Activated CD8-positive, alpha-beta T cell treated with anti-CD3 and anti-CD28 coated beads for 36 hours (primary cell): ENCODE data around the gene PRCD. TPM values are rescaled to one million over a fixed set of nuclear protein-coding genes. Genes with fewer than 3 reads are reported as not detected.
"Not testable (repeated sequence)": the region's sequence is repeated elsewhere in the genome, so short reads cannot be mapped to it uniquely, and the experiment has no call there.

ENCODE experiments used
- ATAC-seq: fragments of 200-7000 bp; cut with Tn5 transposase; one replicate; pipeline ENCODE4 v1.10.0; 2021; ENCODE audit warnings: mild to moderate bottlenecking, moderate library complexity
- CTCF ChIA-PET: fragments of 350-600 bp; sonication (Branson Sonifier 250); formaldehyde crosslinking; loops from one replicate; lab custom pipeline; 2021; ENCODE audit warnings: antibody characterized with exemption; lab: Charles Lee
- POLR2A ChIA-PET: fragments of 350-600 bp; sonication (Branson Sonifier 250); formaldehyde crosslinking; loops from one replicate; lab custom pipeline; 2021; ENCODE audit warnings: antibody characterized with exemption; lab: Charles Lee
- DNase-seq: peaks from one replicate; pipeline ENCODE4 v3.0.0-alpha.2; 2020
- H3K27ac Mint-ChIP-seq: one replicate; pipeline ENCODE4 v1.8.0; 2021; ENCODE audit warnings: mild to moderate bottlenecking, mixed read lengths
- H3K27me3 Mint-ChIP-seq: one replicate; pipeline ENCODE4 v1.8.0; 2021; ENCODE audit warnings: mixed read lengths
- H3K36me3 Mint-ChIP-seq: one replicate; pipeline ENCODE4 v1.8.0; 2021; ENCODE audit warnings: low read depth, mixed read lengths
- H3K4me1 Mint-ChIP-seq: one replicate; pipeline ENCODE4 v1.8.0; 2021; ENCODE audit warnings: low read depth, mixed read lengths
- H3K4me3 Mint-ChIP-seq: one replicate; pipeline ENCODE4 v1.8.0; 2021; ENCODE audit warnings: mild to moderate bottlenecking, moderate library complexity, mixed read lengths
- H3K9me3 Mint-ChIP-seq: one replicate; pipeline ENCODE4 v1.8.0; 2021; ENCODE audit warnings: mixed read lengths
- intact Hi-C: fragments of 100-400 bp; cut with micrococcal nuclease; formaldehyde crosslinking; loops from one replicate; pipeline ENCODE4 v1.10.0; 2022
- total RNA-seq, 2 experiments: library from RNA; stranded (reverse); gene quantifications; one replicate each; pipeline ENCODE4 v1.2.3, GENCODE V29; 2021
- TF ChIP-seq, protein P1 (sequence below): fragments of 200-600 bp; IDR thresholded peaks from one replicate; pipeline ENCODE4 v1.8.0; 2022; ENCODE audit warnings: antibody characterized with exemption, mild to moderate bottlenecking

PRCD gene
- total RNA-seq, 2 experiments from 2014 or later: not detected

DNA sequence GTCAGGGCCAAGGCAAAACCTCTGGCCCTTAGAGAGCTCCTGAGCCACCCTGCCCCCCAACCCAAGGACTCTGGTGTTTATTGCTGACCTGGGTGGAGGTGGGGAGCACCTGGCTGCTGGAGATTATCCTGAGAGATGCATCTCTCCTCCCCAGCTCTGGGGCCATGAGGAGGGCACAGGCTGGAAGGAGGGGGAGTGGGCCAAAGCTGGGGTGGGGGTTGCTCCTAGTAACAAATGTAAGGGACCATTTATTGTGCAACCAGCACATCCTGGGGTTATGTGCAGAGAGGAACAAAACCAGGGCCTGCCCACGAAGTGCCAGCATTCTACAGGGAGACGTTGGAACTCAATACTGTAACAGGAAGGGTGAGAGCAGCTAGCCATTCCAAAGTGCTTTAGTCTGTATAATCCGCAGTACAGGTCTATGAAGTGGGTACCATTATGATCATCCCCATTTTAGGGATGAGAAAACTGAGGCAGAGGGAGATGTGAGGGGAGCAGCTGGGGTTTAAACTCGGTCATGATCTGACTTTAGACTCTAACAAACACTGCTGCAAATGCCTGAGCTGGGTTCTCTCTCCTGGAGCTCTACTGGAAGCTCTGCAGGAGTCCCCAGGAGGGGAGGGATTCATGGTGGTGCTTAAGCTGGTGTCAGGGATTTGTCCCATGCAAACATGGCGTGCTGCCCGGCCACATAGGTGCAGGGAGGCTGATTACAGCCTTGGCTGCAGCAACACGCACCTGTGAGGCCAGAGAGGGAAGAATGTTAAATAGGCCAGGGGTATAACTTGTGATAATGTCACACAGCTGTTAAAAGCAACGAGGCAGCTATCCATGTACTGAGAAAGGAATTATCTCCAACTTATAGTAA lies 37.3 kb upstream of the PRCD start:
- Mint-ChIP-seq H3K27ac (peak overlapping the region; percentile 49), H3K9me3 (no peaks in the 10 kb centered on the region), H3K4me1 (peaks cover 36% of the 10 kb centered on the region), H3K4me3 (no peak overlapping the region), H3K36me3 (no peaks in the 10 kb centered on the region), H3K27me3 (no peaks in the 10 kb centered on the region)
- intact Hi-C loops: no loop called here
- TF ChIP-seq, protein P1, sequence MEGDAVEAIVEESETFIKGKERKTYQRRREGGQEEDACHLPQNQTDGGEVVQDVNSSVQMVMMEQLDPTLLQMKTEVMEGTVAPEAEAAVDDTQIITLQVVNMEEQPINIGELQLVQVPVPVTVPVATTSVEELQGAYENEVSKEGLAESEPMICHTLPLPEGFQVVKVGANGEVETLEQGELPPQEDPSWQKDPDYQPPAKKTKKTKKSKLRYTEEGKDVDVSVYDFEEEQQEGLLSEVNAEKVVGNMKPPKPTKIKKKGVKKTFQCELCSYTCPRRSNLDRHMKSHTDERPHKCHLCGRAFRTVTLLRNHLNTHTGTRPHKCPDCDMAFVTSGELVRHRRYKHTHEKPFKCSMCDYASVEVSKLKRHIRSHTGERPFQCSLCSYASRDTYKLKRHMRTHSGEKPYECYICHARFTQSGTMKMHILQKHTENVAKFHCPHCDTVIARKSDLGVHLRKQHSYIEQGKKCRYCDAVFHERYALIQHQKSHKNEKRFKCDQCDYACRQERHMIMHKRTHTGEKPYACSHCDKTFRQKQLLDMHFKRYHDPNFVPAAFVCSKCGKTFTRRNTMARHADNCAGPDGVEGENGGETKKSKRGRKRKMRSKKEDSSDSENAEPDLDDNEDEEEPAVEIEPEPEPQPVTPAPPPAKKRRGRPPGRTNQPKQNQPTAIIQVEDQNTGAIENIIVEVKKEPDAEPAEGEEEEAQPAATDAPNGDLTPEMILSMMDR: no peak
- no peak for DNase-seq
- ChIA-PET POLR2A (interaction anchor here (0.6 to 4.3 kb wide), 7 partner anchors 10 to 149 kb away, joined by 3 to 16 read pairs (median 3); partner anchors contain the start of gene AANAT), CTCF (interaction anchor here (1.0 to 4.7 kb wide), 7 partner anchors 21 to 179 kb away, joined by 3 to 23 read pairs (median 3); partner anchors contain the start of genes AANAT and UBE2O)
- no peak for ATAC-seq

GRCh38 chr17:76504117-76504516 lies 35.7 kb upstream of the PRCD start:
- H3K27ac Mint-ChIP-seq: no peak overlapping the region
- no peak for DNase-seq
- TF ChIP-seq, protein P1: no peak
- H3K4me3 Mint-ChIP-seq: no peak overlapping the region
- no peaks in the 10 kb centered on the region for H3K9me3 Mint-ChIP-seq
- peaks cover 29% of the 10 kb centered on the region for H3K4me1 Mint-ChIP-seq
- ChIA-PET POLR2A (no interaction called here), CTCF (interaction anchor here (4.0 kb wide), 1 partner anchor 37 kb away, joined by 23 read pairs; the partner anchor contains the start of gene AANAT)
- H3K36me3 Mint-ChIP-seq: no peaks in the 10 kb centered on the region
- H3K27me3 Mint-ChIP-seq: no peaks in the 10 kb centered on the region
- ATAC-seq: no peak
- intact Hi-C loops: no loop called here

GRCh38 chr17:76506408-76507345 lies 33.2 kb upstream of the PRCD start:
- CTCF ChIA-PET: interaction anchor here (0.7 to 4.5 kb wide), 28 partner anchors 8 to 204 kb away, joined by 3 to 83 read pairs (median 5); partner anchors contain the start of gene AANAT
- TF ChIP-seq, protein P1: peak; percentile 82
- no peak overlapping the region for H3K4me3 Mint-ChIP-seq
- POLR2A ChIA-PET: interaction anchor here (0.7 to 2.4 kb wide), 7 partner anchors 8 to 189 kb away, joined by 3 to 8 read pairs (median 3); no protein-coding TSS in a partner anchor
- H3K27me3 Mint-ChIP-seq: no peaks in the 10 kb centered on the region
- H3K4me1 Mint-ChIP-seq: peaks cover 15% of the 10 kb centered on the region
- no peak overlapping the region for H3K27ac Mint-ChIP-seq
- H3K36me3 Mint-ChIP-seq: no peaks in the 10 kb centered on the region
- intact Hi-C loops: loop anchor here (1.0 to 5.0 kb wide), 2 partner anchors 40 to 99 kb away; no protein-coding TSS in a partner anchor
- ATAC-seq: peak; percentile 89
- H3K9me3 Mint-ChIP-seq: no peaks in the 10 kb centered on the region
- DNase-seq: peak; percentile 92

DNA sequence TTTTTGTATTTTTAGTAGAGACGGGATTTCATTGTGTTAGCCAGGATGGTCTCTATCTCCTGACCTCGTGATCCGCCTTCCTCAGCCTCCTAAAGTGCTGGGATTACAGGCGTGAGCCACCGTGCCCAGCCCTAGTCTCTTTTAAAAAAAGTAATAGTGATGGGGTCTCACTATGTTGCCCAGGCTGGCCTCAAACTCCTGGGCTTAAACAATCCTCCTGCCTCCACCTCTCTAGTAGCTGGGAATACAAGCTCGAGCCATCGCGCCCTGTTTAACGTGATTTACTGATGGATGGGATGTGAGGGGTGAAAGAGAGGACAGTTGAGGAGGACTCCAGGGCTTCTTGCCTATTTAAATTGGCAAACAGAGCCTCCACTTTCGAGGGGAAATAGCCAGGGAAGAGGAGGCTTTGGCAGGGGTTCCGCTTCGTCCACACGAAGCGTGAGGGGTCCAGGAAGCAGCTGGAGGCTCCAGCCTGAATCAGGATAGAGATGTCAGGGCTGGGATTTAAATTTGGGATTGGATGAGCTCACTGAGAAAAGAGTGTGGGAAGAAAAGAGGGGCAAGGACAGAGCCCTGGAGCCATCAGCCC lies 31.3 kb upstream of the PRCD start:
- ChIA-PET CTCF (interaction anchor here (1.3 to 4.5 kb wide), 7 partner anchors 15 to 229 kb away, joined by 3 to 83 read pairs (median 14); partner anchors contain the start of gene AANAT), POLR2A (interaction anchor here (1.4 kb wide), 1 partner anchor 42 kb away, joined by 4 read pairs; no protein-coding TSS in a partner anchor)
- not testable (repeated sequence) for H3K4me3 Mint-ChIP-seq, ATAC-seq, H3K27me3 Mint-ChIP-seq, DNase-seq, H3K36me3 Mint-ChIP-seq, H3K9me3 Mint-ChIP-seq, H3K27ac Mint-ChIP-seq
- H3K4me1 Mint-ChIP-seq: peaks cover 16% of the 10 kb centered on the region
- intact Hi-C loops: loop anchor here (5.0 kb wide), 1 partner anchor 101 kb away; no protein-coding TSS in a partner anchor
